Activated CD4-positive, alpha-beta T cell treated with anti-CD3 and anti-CD28 coated beads, Interleukin-2, amount 50 U/mL, for 1 hour (primary cell): ENCODE data around the gene GRIN3B.
"Not testable (repeated sequence)": the region's sequence is repeated elsewhere in the genome, so short reads cannot be mapped to it uniquely, and the experiment has no call there.

ENCODE experiments used
- DNase-seq: peaks from one replicate; pipeline ENCODE4 v3.0.0-alpha.2; 2020

Gene GRIN3B

GRCh38 chr19:1023883-1024188 lies 23.6 kb downstream of the GRIN3B start:
- DNase-seq: not testable (repeated sequence)

DNA sequence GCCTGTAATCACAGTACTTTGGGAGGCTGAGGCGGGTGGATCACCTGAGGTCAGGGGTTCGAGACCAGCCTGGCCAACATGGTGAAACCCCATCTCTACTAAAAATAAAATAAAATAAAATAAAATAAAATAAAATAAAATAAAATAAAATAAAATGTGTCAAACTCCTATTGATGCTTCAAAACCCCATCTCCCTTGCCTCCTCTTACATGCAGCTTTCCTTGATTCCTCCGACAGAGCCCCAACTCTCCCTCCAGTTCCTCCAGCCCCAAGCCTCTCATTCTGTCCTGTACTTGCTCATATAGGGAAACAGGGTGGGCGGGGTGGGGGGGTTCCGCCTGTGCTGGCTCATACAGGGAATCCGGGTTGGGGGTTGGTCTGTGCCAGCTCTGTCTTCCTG lies 24.9 kb downstream of the GRIN3B start:
- DNase-seq: not testable (repeated sequence)

GRCh38 chr19:1025960-1026782 lies 26.0 kb downstream of the GRIN3B start, which contains the start of gene CNN2:
Gene CNN2 (plus strand): TSS chr19:1026608. CDS start chr19:1026662, 54 bp downstream.
- peak; percentile 53 for DNase-seq

GRCh38 chr19:1026783-1027649 lies 26.8 kb downstream of the GRIN3B start:
- DNase-seq: no peak

- DNase-seq: no peak
Observed at GRCh38 chr19:1027650-1028061, 27.4 kb downstream of the GRIN3B start.

- DNase-seq: peak; percentile 64
Observed at GRCh38 chr19:1028062-1028926, 28.1 kb downstream of the GRIN3B start.

- DNase-seq: no peak
Observed at GRCh38 chr19:1032264-1032867, 32.1 kb downstream of the GRIN3B start.

DNA sequence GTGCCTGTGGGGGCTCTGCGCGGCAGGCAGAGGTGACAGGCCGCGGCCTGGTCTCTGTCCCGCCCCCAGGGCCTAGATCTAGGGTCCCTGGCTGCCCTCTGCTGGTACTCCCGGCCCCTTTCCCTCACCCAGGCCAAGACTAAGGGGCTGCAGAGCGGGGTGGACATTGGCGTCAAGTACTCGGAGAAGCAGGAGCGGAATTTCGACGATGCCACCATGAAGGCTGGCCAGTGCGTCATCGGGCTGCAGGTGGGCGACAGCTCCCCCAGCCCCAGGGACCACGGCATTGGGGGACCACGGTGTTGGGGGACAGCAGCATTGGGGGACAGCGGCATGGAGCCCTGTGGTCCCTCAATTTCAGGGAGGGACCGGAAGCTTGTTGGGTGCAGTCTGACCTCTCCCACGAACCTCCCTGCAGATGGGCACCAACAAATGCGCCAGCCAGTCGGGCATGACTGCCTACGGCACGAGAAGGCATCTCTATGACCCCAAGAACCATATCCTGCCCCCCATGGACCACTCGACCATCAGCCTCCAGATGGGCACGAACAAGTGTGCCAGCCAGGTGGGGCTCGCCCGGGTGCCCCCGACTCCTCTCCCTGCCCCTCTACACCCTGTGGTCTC lies 35.9 kb downstream of the GRIN3B start:
- no peak for DNase-seq

- no peak for DNase-seq
Observed at GRCh38 chr19:1037621-1038064, 37.4 kb downstream of the GRIN3B start.

DNA sequence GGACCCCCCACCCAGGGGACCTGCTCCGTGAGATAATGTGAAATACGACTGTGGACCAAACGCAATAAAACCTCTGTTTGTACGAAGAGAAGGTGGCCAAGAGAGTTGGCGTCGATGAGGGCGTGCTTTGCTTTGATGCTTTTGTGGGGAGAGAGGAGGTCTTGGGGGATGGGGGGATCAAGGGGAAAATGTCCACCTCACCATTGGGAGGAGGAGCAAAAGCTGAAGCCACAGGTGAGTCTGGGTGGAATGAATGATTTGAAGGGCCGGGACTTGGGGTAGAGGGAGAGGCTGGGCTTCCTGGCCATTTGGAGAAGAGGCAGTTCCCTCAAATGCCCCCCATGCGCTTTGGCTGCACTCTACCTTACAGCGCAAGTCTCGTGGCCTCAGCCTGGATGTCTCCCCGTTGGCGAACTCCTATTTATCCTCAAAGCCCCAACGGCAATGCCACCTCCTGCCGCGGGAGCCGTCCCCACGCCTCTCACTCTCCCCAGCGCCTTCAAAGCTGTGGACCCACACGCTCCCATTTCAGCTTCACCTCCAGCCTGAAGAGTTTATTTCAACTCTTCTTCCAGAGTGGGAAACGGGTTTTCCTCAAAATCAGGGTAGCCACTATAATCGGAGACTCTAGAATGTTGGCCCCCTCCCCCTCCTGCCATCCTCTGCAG lies 38.9 kb downstream of the GRIN3B start:
- no peak for DNase-seq

- peak; percentile 99 for DNase-seq
Observed at GRCh38 chr19:1039646-1040475, 39.6 kb downstream of the GRIN3B start, which contains the start of gene ABCA7. Gene ABCA7 (plus strand): TSS chr19:1040107. CDS start chr19:1041362, 1,255 bp downstream.

DNA sequence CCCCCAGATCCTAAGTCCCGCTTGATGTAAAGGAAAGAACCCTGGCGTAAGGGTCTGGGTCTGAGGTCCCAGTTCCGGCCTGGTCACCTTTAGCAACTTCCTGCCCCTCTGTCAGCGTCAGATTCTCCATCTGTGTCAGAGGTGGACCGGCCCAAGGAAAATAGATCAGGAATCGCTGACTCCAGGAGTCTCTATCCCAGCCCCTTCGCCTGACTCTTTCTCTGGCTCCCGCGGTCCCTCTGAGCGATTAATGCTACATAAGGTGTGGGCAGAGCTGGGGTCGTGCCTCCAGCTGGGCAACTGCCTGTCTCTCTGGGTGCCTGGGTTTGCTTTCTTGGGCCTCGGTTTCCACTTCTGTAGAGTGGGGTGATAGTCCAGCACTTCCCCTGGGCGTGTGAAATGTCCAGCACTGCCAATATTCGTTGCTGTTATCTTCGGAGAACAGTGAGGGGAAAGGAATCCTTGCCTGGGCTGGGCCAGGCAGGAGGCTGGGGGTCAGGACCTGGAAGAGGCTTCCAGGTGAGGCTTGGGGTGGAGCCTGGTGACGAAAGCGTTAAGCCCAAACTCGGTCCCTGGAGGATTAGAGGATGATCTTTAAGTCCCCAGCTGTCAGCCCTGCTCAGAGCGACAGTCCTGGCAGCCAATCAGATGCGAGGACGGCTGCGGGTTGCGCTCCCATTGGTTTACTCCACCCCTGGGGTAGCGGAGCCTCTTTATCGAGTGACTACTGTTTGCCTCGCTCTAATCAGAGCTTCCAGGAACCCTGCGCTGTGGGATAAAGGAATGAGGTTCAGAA lies 40.5 kb downstream of the GRIN3B start:
- peak; percentile 87 for DNase-seq

DNA sequence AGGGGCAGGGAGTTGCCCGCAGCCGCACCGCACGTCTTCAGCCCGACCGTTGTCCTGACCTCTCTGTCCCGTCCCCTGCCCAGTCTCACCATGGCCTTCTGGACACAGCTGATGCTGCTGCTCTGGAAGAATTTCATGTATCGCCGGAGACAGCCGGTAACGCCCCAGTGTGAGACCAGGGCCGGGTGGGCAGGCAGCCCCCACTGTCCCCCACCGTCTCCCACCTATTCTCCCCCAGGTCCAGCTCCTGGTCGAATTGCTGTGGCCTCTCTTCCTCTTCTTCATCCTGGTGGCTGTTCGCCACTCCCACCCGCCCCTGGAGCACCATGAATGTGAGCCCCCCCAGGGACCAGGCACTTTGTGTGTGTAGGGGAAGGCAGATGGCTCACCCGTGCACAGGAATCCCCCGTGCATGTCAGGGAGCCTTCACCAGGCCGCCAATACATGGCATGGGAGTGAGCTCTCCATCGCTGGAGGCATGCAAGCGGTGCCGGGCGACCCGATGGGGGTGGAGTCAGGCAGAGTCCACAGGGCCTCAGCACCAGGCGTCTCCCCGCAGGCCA lies 41.1 kb downstream of the GRIN3B start:
- no peak for DNase-seq

- DNase-seq: no peak
Observed at GRCh38 chr19:1041835-1042685, 41.8 kb downstream of the GRIN3B start.

GRCh38 chr19:1042689-1043511 lies 42.7 kb downstream of the GRIN3B start:
- no peak for DNase-seq

- peak; percentile 76 for DNase-seq
Observed at GRCh38 chr19:1045247-1045603, 45.0 kb downstream of the GRIN3B start.

DNA sequence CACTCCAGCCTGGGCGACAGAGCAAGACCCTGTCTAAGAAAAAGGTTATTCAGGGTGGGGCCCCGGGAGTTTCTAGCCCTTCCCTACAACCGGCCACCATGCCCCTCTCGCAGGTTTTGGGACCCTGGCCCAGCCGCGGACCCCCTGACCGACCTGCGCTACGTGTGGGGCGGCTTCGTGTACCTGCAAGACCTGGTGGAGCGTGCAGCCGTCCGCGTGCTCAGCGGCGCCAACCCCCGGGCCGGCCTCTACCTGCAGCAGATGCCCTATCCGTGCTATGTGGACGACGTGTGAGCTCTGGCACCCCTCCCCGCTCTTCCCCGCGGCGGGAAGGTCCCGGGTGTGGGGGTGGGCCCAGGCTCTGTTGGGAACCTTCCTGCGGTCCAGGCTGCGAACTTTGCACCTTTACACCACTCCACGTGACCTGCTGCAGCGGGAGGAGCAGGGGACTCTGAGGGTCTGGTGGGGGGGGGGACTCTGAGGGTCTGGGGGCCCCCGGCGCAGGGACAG lies 46.0 kb downstream of the GRIN3B start:
- DNase-seq: no peak
